ENCODE data around the gene KICS2.
A peak's percentile ranks its signal among the peaks of the same experiment; 100 is the strongest.
"Not testable (repeated sequence)": the region's sequence is repeated elsewhere in the genome, so short reads cannot be mapped to it uniquely, and the experiment has no call there.

Gene KICS2

DNA sequence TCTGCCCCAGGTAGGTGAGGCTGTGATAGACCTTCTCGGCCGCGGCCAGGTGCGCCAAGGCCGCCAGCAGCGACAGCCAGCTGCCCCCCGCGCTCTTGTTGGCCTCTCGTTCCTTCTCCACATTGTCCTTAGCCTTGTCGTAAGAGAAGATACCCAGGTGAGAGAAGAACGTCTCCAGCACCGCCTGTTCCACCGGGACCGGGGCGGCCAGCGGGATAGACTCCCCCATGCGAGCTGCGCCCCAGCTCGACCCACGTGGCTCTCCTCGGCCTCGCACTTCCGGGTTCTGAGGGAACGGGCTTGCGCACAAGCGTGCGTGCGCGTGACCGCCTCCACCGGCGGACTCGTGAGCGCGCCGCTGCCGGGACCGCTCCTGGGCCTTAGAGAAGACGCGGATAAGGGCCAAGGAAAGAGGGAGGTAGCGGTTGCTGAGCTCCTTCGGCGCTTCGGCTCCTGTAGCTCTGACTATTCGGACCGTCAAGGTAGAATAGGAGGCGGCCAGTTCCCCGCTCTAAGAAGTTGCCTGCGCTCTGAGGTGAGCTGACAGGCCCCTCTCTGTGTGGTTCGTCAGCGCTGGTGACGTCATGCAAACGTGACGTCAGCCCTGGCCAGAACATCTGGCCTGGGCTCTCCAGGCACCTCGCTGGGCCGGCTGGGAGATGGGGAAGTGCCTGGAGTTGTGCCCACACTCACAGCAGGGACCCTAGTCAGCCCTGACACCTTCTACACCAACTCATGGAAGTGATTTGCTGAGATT lies at the start of gene KICS2:
TSS of gene KICS2 (minus strand) at position 288 of the 757 bp plus-strand sequence. CDS start at position 229, 59 bp downstream.
- DNase-seq (ENCODE audit: low read depth in 2 of 2) = peak; percentile 63 to 79

DNA sequence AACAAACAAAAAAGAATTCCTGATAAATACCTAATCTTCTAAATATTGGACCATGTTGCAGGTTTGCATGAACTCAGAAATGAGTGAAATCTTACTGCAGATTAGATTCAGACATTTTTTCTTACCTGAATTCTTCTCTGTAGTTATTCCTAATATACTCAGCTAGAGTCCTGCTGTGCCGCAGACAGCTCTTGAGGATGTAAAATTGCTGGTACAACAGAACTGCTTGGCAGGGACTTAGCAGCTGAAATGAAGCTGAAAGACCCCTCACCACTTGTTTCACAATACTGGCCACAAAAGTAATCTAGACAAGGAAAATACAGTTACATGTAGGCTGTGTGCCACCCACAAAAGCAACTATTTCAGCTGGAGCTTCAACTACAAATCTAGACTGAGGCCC lies 48.3 kb upstream of the KICS2 start:
- no peak for DNase-seq (ENCODE audit: low read depth in 2 of 2)

- DNase-seq (ENCODE audit: low read depth in 2 of 2) = no peak
These were observed 47.1 kb upstream of the KICS2 start for GRCh38 chr12:64269161-64269560.

GRCh38 chr12:64268409-64268808 lies 46.3 kb upstream of the KICS2 start:
- DNase-seq (ENCODE audit: low read depth in 2 of 2) = no peak

DNA sequence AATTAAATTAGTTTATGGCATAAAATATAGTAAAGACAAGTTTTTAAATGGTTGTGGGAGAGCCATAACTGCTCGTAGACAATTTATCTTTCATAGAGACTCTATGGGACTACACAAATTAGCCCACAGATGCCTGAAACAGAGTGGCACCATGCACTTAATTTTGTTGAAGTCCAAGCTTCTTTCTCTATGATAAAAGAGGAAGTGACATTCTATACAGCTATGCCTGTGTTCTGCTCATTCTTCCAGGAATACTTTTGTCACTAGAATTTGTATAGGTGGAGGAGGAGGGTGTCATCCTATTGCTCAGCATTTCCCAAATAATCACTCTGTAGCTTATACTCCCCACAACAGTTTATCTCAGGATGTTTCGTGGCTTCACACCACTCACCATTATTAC lies 43.7 kb upstream of the KICS2 start:
- no peak for DNase-seq (ENCODE audit: low read depth in 2 of 2)

DNA sequence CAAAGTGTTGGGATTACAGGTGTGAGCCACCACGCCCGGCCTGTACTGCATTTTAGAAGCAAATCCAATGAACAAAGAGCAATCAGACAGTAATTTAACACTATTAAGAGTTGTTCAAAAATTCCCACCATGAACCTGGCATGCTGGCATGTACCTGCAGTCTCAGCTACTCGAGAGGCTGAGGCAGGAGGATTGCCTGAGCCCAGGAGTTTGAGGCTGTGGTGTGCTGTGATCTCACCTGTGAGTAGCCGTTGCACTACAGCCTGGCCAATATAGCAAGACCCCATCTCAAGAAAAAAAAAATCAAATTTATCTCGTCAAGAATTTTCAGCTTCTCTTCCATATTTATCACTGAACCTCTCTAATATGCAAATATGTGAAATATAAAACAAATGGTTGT lies 39.7 kb upstream of the KICS2 start:
- no peak for DNase-seq (ENCODE audit: low read depth in 2 of 2)

DNA sequence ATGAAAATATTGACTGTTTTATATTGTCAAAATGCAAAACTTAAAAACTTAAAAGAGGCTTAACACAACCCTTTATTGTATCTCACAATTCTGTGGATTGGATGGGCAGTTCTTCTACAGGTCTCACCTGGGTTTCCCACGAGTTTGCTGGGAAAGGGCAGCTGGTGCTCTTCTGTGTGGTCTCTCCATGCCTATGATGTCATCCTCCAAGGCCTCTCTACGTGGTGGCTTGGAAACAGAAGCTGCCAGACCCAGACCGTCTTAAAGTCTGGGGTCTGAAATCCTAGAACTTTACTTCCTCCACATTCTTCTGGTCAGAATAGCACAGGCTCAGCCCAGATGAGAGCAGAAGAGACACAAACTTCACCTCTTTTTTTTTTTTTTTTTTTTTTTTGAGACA lies 36.5 kb upstream of the KICS2 start:
- no peak for DNase-seq (ENCODE audit: low read depth in 2 of 2)

DNA sequence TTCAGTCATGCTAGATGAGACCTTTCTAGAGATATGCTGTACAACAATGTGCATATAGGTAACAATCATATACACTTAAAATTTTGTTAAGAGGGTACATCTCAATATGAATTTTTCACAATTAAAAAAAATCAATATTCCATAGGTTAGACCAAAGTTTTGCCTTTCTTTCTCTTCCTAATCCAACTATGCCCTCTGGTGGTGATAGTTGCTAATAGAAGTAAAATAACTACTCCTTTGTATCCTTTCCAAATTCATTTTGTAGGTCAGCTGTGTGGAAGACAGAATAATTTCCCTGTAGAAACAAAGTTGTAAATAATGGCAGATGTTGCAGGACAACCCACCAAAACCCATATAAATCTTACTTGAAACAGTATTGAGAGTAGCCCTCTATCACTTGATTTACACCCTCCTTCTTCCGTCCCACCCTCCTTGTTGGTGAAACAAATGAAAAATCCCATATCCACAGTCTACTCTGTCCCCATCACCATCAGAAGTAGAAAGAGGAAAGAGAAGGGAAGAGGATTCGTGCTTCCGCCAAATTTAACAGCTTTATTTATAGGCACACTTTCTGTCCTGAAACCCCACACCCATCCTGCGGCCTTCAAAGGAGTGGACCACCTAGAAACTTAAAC lies 34.2 kb upstream of the KICS2 start:
- no peak for DNase-seq (ENCODE audit: low read depth in 2 of 2)

- DNase-seq (ENCODE audit: low read depth in 2 of 2) = no peak
These were observed 33.2 kb upstream of the KICS2 start for GRCh38 chr12:64255249-64255648.

DNA sequence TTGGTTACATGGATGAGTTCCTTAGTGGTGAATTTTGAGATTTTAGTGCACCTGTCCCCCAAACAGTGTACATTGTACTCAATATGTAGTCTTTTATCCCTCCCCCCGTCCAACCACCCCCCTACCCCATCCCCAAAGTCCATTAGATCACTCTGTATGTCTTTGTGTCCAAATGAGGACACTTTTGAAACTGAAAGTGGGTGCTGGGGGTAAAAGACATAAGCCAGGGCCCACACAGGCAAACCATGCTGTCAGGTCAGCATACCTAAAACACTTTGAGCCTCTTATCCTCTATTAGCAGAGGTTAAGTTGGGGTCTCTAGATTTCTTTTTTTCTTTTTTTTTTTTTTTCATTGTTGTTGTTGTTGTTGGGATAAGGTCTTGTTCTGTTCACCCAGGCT lies 31.3 kb upstream of the KICS2 start:
- DNase-seq (ENCODE audit: low read depth in 2 of 2) = no peak

GRCh38 chr12:64252681-64253080 lies 30.6 kb upstream of the KICS2 start:
- no peak for DNase-seq (ENCODE audit: low read depth in 2 of 2)

DNA sequence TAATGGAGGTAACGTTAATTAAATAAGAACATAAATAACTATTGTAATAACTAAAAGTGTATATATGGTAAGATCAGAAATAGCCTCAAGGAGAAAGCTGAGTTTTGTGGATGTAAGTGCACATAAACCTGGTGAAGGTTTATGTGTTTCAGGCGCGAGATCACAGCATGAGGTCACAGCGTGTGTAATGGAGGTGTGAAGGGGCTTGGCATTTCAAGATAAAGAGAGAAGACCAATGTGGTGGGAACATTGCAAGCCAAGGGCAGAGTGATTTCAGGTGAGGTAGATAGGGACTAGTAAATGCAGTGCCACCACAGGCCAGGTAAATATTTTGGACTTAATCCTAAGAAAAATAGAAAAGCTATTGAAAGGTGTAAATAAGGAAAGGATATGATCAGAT lies 21.7 kb upstream of the KICS2 start:
- DNase-seq (ENCODE audit: low read depth in 2 of 2) = no peak

DNA sequence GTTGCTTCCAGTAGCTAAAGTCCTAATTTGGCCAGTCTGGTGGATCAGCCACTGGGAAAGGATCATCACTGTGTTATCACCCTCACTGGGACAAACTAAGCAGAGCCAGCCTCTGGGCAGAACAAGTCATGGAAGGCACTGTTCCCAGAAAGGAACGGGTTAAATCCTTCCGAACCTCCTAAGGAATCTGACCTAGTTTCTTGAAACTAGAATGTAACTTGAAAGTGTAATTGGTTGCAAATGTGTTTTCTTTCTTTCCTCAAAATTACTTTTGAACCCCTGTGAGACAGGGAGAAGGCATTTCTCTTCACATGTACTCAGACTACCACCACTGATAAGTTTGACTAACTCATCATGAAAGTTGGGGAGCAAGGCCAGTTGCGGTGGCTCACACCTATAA lies 18.7 kb upstream of the KICS2 start:
- no peak for DNase-seq (ENCODE audit: low read depth in 2 of 2)

GRCh38 chr12:64237382-64237781 lies 15.3 kb upstream of the KICS2 start:
- no peak for DNase-seq (ENCODE audit: low read depth in 2 of 2)

GRCh38 chr12:64236549-64236948 lies 14.5 kb upstream of the KICS2 start:
- DNase-seq (ENCODE audit: low read depth in 2 of 2) = no peak

DNA sequence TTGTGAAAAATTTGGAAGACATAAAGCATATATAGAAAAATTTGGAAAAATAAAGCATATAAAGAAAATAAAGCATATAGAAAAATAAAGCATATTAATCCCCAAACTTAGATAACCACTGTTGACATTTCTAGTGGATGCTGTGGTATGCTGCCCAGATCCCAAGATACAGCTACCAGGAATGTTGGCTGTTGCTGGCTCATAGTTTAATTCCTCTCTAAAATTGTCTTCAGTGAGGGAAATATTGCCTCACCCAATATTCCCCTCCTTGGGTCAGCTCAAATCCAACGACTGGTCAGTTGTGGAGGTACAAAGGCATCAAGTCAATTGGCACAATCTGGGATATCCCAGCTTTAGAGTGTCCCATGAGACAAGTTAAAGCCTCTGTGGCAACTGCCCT lies 10.1 kb upstream of the KICS2 start:
- DNase-seq (ENCODE audit: low read depth in 2 of 2) = no peak

GRCh38 chr12:64229796-64230195 lies 7.7 kb upstream of the KICS2 start:
- no peak for DNase-seq (ENCODE audit: low read depth in 2 of 2)

DNA sequence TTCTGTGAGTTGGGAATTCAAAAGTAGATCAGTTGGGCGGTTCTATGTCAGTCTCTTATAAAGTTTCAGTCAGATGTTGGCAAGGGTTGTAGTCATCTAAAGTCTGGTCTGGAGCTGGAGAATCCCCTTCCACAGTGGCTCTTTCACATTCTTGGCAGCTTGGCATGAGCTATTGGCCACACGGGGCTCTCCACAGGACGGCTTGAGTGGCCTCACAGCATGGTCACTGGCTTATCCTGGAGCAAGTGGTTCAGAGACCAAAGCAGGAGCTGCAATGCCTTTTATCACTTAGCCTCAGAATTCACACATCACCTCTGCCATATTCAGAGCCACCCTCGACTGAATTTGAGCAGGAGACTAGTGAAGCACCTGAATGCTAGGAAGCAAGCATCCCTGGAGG lies 7.1 kb upstream of the KICS2 start:
- DNase-seq (ENCODE audit: low read depth in 2 of 2) = no peak

GRCh38 chr12:64225626-64226025 lies 3.5 kb upstream of the KICS2 start:
- no peak for DNase-seq (ENCODE audit: low read depth in 2 of 2)

DNA sequence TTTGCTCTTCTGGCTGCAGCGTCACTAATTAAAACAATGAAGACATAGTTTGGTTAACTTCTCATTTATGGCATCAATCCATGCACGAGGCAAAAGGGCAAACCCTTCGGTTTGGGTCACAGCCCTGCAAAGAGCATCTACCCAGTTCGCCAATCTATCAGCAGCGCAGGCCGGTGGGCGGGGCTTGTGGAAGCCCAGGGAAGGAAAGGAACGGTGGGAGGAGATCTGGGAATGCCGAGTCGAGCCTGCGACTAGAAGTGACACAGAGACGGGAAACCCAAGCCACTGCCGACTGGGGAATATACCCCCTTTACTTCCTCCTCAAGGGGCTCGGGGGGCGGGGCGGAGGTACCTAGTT lies 466 bp downstream of the KICS2 start:
- DNase-seq (ENCODE audit: low read depth in 2 of 2) = peak in 1 of 2 donors; percentile 41

- DNase-seq (ENCODE audit: low read depth in 2 of 2) = no peak
These were observed 2.0 kb downstream of the KICS2 start for GRCh38 chr12:64220046-64220445.

- no peak for DNase-seq (ENCODE audit: low read depth in 2 of 2)
These were observed 3.0 kb downstream of the KICS2 start for GRCh38 chr12:64219145-64219544.

GRCh38 chr12:64218597-64218996 lies 3.5 kb downstream of the KICS2 start:
- no peak for DNase-seq (ENCODE audit: low read depth in 2 of 2)

- not testable (repeated sequence) for DNase-seq (ENCODE audit: low read depth in 2 of 2)
These were observed 4.5 kb downstream of the KICS2 start for GRCh38 chr12:64217643-64218042.

All from stimulated activated CD4-positive, alpha-beta T cell treated with anti-CD3 and anti-CD28 coated beads, Interleukin-1b, Interleukin-23, amount 100 ng/mL, for 1 hour (primary cell).